ENCODE results near the gene TOR1B.

DNA sequence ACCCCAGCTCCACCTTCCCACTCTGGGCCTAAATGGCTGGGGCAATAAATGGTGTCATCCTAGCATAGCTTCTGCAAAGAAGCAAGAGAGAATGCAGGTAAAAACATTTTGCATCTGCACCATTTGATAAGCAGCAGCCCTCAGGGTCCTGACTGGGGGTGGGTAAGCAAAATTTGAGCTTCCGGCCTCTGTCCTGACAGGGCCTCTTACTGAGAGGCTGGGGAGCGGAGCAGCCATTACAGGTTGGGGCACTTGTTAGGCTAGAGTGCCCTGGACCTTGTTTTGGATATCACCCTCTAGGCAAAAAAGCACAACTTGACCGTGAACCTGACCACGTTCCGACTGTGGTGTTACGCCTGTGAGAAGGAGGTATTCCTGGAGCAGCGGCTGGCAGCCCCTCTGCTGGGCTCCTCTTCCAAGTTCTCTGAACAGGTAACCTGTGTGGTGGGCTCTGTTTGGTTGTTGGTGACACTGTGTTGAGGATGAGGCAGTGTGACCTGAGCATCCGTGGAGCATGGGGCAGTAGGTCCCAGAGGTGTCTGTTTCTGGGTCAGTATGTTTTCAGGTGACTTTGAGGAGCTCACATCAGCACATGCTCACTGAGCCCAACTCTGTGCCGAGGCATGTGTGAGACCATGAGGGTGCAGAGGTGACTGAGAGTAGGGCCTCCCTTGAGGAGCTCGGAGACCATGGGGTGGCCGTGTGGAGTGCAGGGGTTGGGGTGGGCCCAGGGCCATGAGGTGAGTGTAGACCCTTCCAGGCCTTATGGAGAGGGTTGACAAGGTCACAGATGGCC is 55.4 kb downstream of the TOR1B start:
- TF ChIP-seq, protein P1, sequence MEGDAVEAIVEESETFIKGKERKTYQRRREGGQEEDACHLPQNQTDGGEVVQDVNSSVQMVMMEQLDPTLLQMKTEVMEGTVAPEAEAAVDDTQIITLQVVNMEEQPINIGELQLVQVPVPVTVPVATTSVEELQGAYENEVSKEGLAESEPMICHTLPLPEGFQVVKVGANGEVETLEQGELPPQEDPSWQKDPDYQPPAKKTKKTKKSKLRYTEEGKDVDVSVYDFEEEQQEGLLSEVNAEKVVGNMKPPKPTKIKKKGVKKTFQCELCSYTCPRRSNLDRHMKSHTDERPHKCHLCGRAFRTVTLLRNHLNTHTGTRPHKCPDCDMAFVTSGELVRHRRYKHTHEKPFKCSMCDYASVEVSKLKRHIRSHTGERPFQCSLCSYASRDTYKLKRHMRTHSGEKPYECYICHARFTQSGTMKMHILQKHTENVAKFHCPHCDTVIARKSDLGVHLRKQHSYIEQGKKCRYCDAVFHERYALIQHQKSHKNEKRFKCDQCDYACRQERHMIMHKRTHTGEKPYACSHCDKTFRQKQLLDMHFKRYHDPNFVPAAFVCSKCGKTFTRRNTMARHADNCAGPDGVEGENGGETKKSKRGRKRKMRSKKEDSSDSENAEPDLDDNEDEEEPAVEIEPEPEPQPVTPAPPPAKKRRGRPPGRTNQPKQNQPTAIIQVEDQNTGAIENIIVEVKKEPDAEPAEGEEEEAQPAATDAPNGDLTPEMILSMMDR (IDR thresholded peaks at IDR 0.05) = no peak
- TF ChIP-seq POLR2A (IDR thresholded peaks at IDR 0.05) (no peak), POLR2AphosphoS5 (IDR thresholded peaks at IDR 0.05) (no peak)

Measured in breast epithelium (tissue), 3 donors.